ENCODE measurements around the gene GPR158. TPM values are rescaled to one million over a fixed set of nuclear protein-coding genes. Genes with fewer than 3 reads are reported as not detected.
"Not testable (repeated sequence)": the region's sequence is repeated elsewhere in the genome, so short reads cannot be mapped to it uniquely, and the experiment has no call there.

The GPR158 gene
- total and polyA plus RNA-seq, 9 donors = 0.05 to 0.13 (median 0.09) TPM

GRCh38 chr10:25338271-25338670, 163.5 kb downstream of the GPR158 start:
- H3K36me3 ChIP-seq (ENCODE audit: control insufficient read depth, insufficient read depth, low read length) = no peaks in the 10 kb centered on the region
- no peaks in the 10 kb centered on the region for H3K4me1 ChIP-seq (ENCODE audit: control insufficient read depth, insufficient read depth, low read length)
- no CpG with 5 or more reads among the region's 12 CpGs for WGBS (ENCODE audit: insufficient coverage)
- DNase-seq = no peak
- H3K27me3 ChIP-seq (ENCODE audit: control insufficient read depth, insufficient read depth, low read length) = no peaks in the 10 kb centered on the region
- no peak overlapping the region for H3K27ac ChIP-seq (ENCODE audit: low read length)
- no peak overlapping the region for H3K4me3 ChIP-seq (ENCODE audit: low read length)
- H3K9me3 ChIP-seq (replicated peaks; ENCODE audit: control insufficient read depth, low read depth, low read length) = no peaks in the 10 kb centered on the region

- Histone ChIP-seq H3K4me3 (ENCODE audit: low read length) (no peak overlapping the region), H3K27ac (ENCODE audit: low read length) (no peak overlapping the region), H3K4me1 (ENCODE audit: control insufficient read depth, insufficient read depth, low read length) (no peaks in the 10 kb centered on the region), H3K9me3 (replicated peaks; ENCODE audit: control insufficient read depth, low read depth, low read length) (no peaks in the 10 kb centered on the region), H3K36me3 (ENCODE audit: control insufficient read depth, insufficient read depth, low read length) (no peaks in the 10 kb centered on the region), H3K27me3 (ENCODE audit: control insufficient read depth, insufficient read depth, low read length) (no peaks in the 10 kb centered on the region)
- no peak for DNase-seq
- WGBS (ENCODE audit: insufficient coverage) = no CpG with 5 or more reads among the region's 1 CpG
These were observed 165.2 kb downstream of the GPR158 start for GRCh38 chr10:25339966-25340365.

- Histone ChIP-seq H3K27me3 (ENCODE audit: control insufficient read depth, insufficient read depth, low read length) (no peaks in the 10 kb centered on the region), H3K36me3 (ENCODE audit: control insufficient read depth, insufficient read depth, low read length) (no peaks in the 10 kb centered on the region), H3K4me3 (ENCODE audit: low read length) (no peak overlapping the region), H3K27ac (ENCODE audit: low read length) (no peak overlapping the region), H3K9me3 (replicated peaks; ENCODE audit: control insufficient read depth, low read depth, low read length) (no peaks in the 10 kb centered on the region), H3K4me1 (ENCODE audit: control insufficient read depth, insufficient read depth, low read length) (no peaks in the 10 kb centered on the region)
- no peak for DNase-seq
- WGBS (ENCODE audit: insufficient coverage) = no CpG with 5 or more reads among the region's 3 CpGs
These were observed 174.7 kb downstream of the GPR158 start for GRCh38 chr10:25349520-25349919.

- no peak overlapping the region for H3K4me3 ChIP-seq (ENCODE audit: low read length)
- H3K9me3 ChIP-seq (replicated peaks; ENCODE audit: control insufficient read depth, low read depth, low read length) = peaks cover 21% of the 10 kb centered on the region
- no peaks in the 10 kb centered on the region for H3K27me3 ChIP-seq (ENCODE audit: control insufficient read depth, insufficient read depth, low read length)
- H3K27ac ChIP-seq (ENCODE audit: low read length) = no peak overlapping the region
- 90% methylated on average over 1 of the region's 2 CpGs for WGBS (ENCODE audit: insufficient coverage)
- no peaks in the 10 kb centered on the region for H3K4me1 ChIP-seq (ENCODE audit: control insufficient read depth, insufficient read depth, low read length)
- no peaks in the 10 kb centered on the region for H3K36me3 ChIP-seq (ENCODE audit: control insufficient read depth, insufficient read depth, low read length)
- DNase-seq = no peak
These were observed 181.8 kb downstream of the GPR158 start for GRCh38 chr10:25356609-25357008.

DNA sequence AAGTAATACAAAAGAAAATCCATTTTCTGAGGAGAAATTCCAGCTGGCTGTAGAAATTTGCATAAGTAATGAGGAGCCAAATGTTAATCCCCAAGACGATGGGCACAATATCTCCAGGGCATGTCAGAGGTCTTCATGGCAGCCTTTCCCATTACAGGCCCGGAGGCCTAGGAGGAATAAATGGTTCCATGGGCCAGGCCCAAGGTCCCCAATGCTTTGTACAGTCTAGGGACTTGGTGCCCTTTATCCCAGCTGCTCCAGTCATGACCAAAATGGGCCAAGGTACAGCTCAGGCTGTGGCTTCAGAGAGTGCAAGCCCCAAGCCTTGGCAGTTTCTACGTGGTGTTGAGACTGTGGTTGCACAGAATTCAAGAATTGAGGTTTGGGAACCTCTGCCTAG, 182.5 kb downstream of the GPR158 start:
- Histone ChIP-seq H3K27ac (ENCODE audit: low read length) (no peak overlapping the region), H3K4me1 (ENCODE audit: control insufficient read depth, insufficient read depth, low read length) (no peaks in the 10 kb centered on the region), H3K9me3 (replicated peaks; ENCODE audit: control insufficient read depth, low read depth, low read length) (peaks cover 21% of the 10 kb centered on the region), H3K27me3 (ENCODE audit: control insufficient read depth, insufficient read depth, low read length) (no peaks in the 10 kb centered on the region), H3K36me3 (ENCODE audit: control insufficient read depth, insufficient read depth, low read length) (no peaks in the 10 kb centered on the region), H3K4me3 (ENCODE audit: low read length) (no peak overlapping the region)
- 88% methylated on average over 3 of the region's 3 CpGs for WGBS (ENCODE audit: insufficient coverage)
- no peak for DNase-seq

- H3K36me3 ChIP-seq (ENCODE audit: control insufficient read depth, insufficient read depth, low read length) = no peaks in the 10 kb centered on the region
- DNase-seq = no peak
- WGBS (ENCODE audit: insufficient coverage) = 36% methylated on average over 2 of the region's 7 CpGs
These were observed 207.4 kb downstream of the GPR158 start for GRCh38 chr10:25382029-25382810.

DNA sequence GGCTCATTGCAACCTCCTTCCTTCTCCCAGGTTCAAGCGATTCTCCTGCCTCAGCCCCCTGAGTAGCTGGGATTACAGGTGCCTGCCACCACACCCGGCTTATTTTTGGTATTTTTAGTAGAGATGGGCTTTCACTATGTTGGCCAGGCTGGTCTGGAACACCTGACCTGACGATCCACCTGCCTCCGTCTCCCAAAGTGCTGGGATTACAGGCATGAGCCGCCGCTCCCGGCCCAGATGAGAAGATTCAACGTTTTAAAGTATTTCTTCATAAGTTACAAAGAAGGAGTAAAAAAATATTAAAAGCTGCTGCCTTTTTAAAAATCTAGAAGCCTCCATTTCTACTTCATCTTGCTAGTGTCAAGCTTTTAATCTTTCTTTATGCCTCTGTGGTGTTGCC, 208.1 kb downstream of the GPR158 start:
- no CpG with 5 or more reads among the region's 8 CpGs for WGBS (ENCODE audit: insufficient coverage)

More at GRCh38 chr10:25382029-25382810, 207.4 kb downstream of the GPR158 start:
- Histone ChIP-seq H3K4me3 (ENCODE audit: low read length) (no peak overlapping the region), H3K4me1 (ENCODE audit: control insufficient read depth, insufficient read depth, low read length) (no peaks in the 10 kb centered on the region), H3K9me3 (replicated peaks; ENCODE audit: control insufficient read depth, low read depth, low read length) (no peaks in the 10 kb centered on the region), H3K27ac (ENCODE audit: low read length) (no peak overlapping the region), H3K27me3 (ENCODE audit: control insufficient read depth, insufficient read depth, low read length) (no peaks in the 10 kb centered on the region)

DNA sequence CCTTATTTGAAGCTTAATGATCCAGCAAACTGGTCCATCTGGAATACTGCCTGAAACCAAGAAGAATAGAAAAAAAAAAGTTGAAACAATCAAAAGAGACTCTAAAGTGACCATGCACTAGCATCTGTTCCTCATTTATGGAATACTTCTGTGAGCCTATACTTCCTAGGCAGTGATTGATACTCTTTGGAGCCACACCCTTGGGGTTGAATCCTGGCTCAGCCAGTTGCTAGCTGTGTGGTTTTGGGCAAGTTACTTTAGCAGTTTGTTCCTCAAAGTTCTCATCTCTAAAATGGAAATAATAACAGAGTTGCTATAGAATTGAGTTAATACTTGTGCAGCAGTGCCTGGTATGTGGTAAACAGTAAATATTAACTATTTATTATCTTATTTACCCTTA, 208.9 kb downstream of the GPR158 start:
- Histone ChIP-seq H3K9me3 (replicated peaks; ENCODE audit: control insufficient read depth, low read depth, low read length) (peaks cover 8% of the 10 kb centered on the region), H3K4me1 (ENCODE audit: control insufficient read depth, insufficient read depth, low read length) (no peaks in the 10 kb centered on the region), H3K4me3 (ENCODE audit: low read length) (no peak overlapping the region), H3K36me3 (ENCODE audit: control insufficient read depth, insufficient read depth, low read length) (no peaks in the 10 kb centered on the region), H3K27ac (ENCODE audit: low read length) (no peak overlapping the region), H3K27me3 (ENCODE audit: control insufficient read depth, insufficient read depth, low read length) (no peaks in the 10 kb centered on the region)
- no peak for DNase-seq

More for the DNA sequence above, 208.1 kb downstream of the GPR158 start:
- not testable (repeated sequence) for H3K4me1 ChIP-seq (ENCODE audit: control insufficient read depth, insufficient read depth, low read length); H3K27ac ChIP-seq (ENCODE audit: low read length); H3K36me3 ChIP-seq (ENCODE audit: control insufficient read depth, insufficient read depth, low read length); DNase-seq; H3K4me3 ChIP-seq (ENCODE audit: low read length); H3K9me3 ChIP-seq (replicated peaks; ENCODE audit: control insufficient read depth, low read depth, low read length); H3K27me3 ChIP-seq (ENCODE audit: control insufficient read depth, insufficient read depth, low read length)

DNA sequence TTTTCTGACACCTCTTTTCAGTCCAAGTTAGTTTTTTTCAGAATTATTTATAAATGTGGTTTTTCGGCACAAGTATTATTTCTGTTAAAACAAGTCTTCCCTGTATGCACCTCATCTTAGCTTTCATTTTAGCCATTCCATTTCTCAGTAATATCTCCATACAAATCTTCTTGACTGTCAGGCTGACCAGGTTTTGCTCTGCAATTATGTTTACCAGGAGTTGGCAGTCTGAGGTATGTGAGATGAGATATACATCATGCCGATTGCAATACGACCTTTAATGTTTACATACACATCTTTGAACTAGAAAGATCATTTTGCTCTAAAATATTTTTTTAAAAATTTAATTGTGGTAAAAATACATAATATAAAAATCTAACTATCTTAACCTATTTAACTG, 209.8 kb downstream of the GPR158 start:
- DNase-seq = no peak
- Histone ChIP-seq H3K27ac (ENCODE audit: low read length) (no peak overlapping the region), H3K4me1 (ENCODE audit: control insufficient read depth, insufficient read depth, low read length) (no peaks in the 10 kb centered on the region), H3K27me3 (ENCODE audit: control insufficient read depth, insufficient read depth, low read length) (no peaks in the 10 kb centered on the region), H3K4me3 (ENCODE audit: low read length) (no peak overlapping the region), H3K36me3 (ENCODE audit: control insufficient read depth, insufficient read depth, low read length) (no peaks in the 10 kb centered on the region), H3K9me3 (replicated peaks; ENCODE audit: control insufficient read depth, low read depth, low read length) (peaks cover 15% of the 10 kb centered on the region)
- WGBS (ENCODE audit: insufficient coverage) = no CpG with 5 or more reads among the region's 3 CpGs

- Histone ChIP-seq H3K9me3 (replicated peaks; ENCODE audit: control insufficient read depth, low read depth, low read length) (peaks cover 20% of the 10 kb centered on the region), H3K27me3 (ENCODE audit: control insufficient read depth, insufficient read depth, low read length) (no peaks in the 10 kb centered on the region), H3K36me3 (ENCODE audit: control insufficient read depth, insufficient read depth, low read length) (no peaks in the 10 kb centered on the region), H3K4me3 (ENCODE audit: low read length) (no peak overlapping the region), H3K27ac (ENCODE audit: low read length) (no peak overlapping the region), H3K4me1 (ENCODE audit: control insufficient read depth, insufficient read depth, low read length) (no peaks in the 10 kb centered on the region)
- DNase-seq = no peak
- WGBS (ENCODE audit: insufficient coverage) = 94% methylated on average over 5 of the region's 7 CpGs
These were observed 213.5 kb downstream of the GPR158 start for GRCh38 chr10:25388188-25388861.
